K562 (cell line): Measurements from ENCODE around the gene GNAT2. TPM values are rescaled to one million over a fixed set of nuclear protein-coding genes. Genes with fewer than 3 reads are reported as not detected.

Source experiments
- C11orf30 ChIP-seq: fragments of 450-650 bp; IDR thresholded peaks from 2 replicates; pipeline ENCODE4 v1.6.1; 2016; ENCODE audit warnings: low read depth, mild to moderate bottlenecking
- CTBP1 ChIP-seq: fragments of 450-650 bp; IDR thresholded peaks from 2 replicates; pipeline ENCODE4 v1.6.1; 2016; ENCODE audit warnings: borderline replicate concordance
- EP400 ChIP-seq: fragments of 450-650 bp; IDR thresholded peaks from 2 replicates; pipeline ENCODE4 v1.6.1; 2017; ENCODE audit warnings: antibody characterized with exemption, mild to moderate bottlenecking, moderate library complexity
- ETV1 ChIP-seq: fragments of 450-650 bp; conservative IDR thresholded peaks from 2 replicates; pipeline ENCODE4 v1.6.1; 2016; ENCODE audit warnings: missing genetic modification characterization, control low read depth, low read depth, missing compliant biosample characterization
- FOXJ2 ChIP-seq: fragments of 200-800 bp; sonication (Bioruptor generic); IDR thresholded peaks from 2 replicates; pipeline ENCODE4 v1.6.1; 2016; ENCODE audit warnings: missing genetic modification characterization, missing compliant biosample characterization
- NCOA4 ChIP-seq: fragments of 450-650 bp; IDR thresholded peaks from 2 replicates; pipeline ENCODE4 v1.6.1; 2018; ENCODE audit warnings: mild to moderate bottlenecking; ENCODE audit not compliant: partially characterized antibody
- PTBP1 ChIP-seq: fragments of 200-400 bp; formaldehyde crosslinking; IDR thresholded peaks from 2 replicates; pipeline ENCODE4 v1.6.1; 2017; ENCODE audit warnings: low read depth, low read length
- TAF7 ChIP-seq: fragments of 450-650 bp; IDR thresholded peaks from 2 replicates; pipeline ENCODE4 v1.6.1; 2016; ENCODE audit warnings: missing genetic modification characterization, missing compliant biosample characterization
- TCF7L2 ChIP-seq: fragments of 150-350 bp; IDR thresholded peaks from 2 replicates; pipeline ENCODE4 v1.6.1; 2016; ENCODE audit warnings: low read depth, mild to moderate bottlenecking, low read length, moderate library complexity
- ZSCAN32 ChIP-seq: fragments of 450-650 bp; formaldehyde crosslinking; IDR thresholded peaks from 2 replicates; pipeline ENCODE4 v1.4.0; 2020; ENCODE audit warnings: mild to moderate bottlenecking, moderate library complexity
- polyA plus RNA-seq, 8 experiments: library from polyadenylated mRNA; depleted of rRNA in 4 of 8; stranded (reverse) in 5 of 8; unstranded in 3 of 8; fragments of >200 nt; fragmentation: Nextera tagmentation in 2 of 8; fragmentation: Illumina TruSeq in 1 of 8; extraction: Ambion mirVana in 2 of 8; extraction: Trizol in 1 of 8; gene quantifications; 2 replicates each; pipeline versions ENCODE4 v1.2.1 to v1.2.3, GENCODE V29; 2011 to 2014; ENCODE audit warnings: inconsistent platforms in 1 of 8, missing spikeins in 1 of 8
- total RNA-seq, 7 experiments: library from RNA; depleted of rRNA in 6 of 7; stranded (reverse); fragments of >200 nt in 6 of 7; fragmentation: Illumina TruSeq in 2 of 7; extraction: Trizol in 2 of 7; gene quantifications; 2 replicates each; pipeline versions ENCODE4 v1.2.1 to v1.2.3, GENCODE V29; 2011 to 2021; ENCODE audit warnings: low replicate concordance in 1 of 7
- TF ChIP-seq, protein P1 (sequence below), 2 experiments: fragments of 450-650 bp; IDR thresholded peaks; 2 replicates each; pipeline ENCODE4 v1.6.1; 2018; ENCODE audit warnings: mild to moderate bottlenecking in 2 of 2, low read depth in 1 of 2; ENCODE audit not compliant: partially characterized antibody in 2 of 2
- TF ChIP-seq, protein P2 (sequence below): sonication (generic); formaldehyde crosslinking; IDR thresholded peaks from 2 replicates; pipeline ENCODE4 v1.8.0; 2022; ENCODE audit warnings: missing genetic modification reagents, mild to moderate bottlenecking, borderline replicate concordance
- TF ChIP-seq, protein P3 (sequence below): IDR thresholded peaks from 3 replicates; pipeline ENCODE4 v1.6.1; 2011; ENCODE audit warnings: borderline replicate concordance, mild to moderate bottlenecking, moderate library complexity; ENCODE audit not compliant: insufficient read length; ENCODE audit errors: extremely low read depth
- TF ChIP-seq, protein P4 (sequence below), 2 experiments: fragments of 200-800 bp in 1 of 2; sonication (Bioruptor generic) in 1 of 2; sonication (generic) in 1 of 2; formaldehyde crosslinking in 1 of 2; IDR thresholded peaks in 1 of 2; conservative IDR thresholded peaks in 1 of 2; 2 replicates each; pipeline versions ENCODE4 v1.5.0 to v1.6.1; 2016 to 2020; ENCODE audit warnings: missing compliant biosample characterization in 1 of 2, missing genetic modification characterization in 1 of 2, missing genetic modification reagents in 1 of 2

GNAT2 gene
- total and polyA plus RNA-seq, 9 of the 15 experiments (the other 6 are each of a cell fraction or from before 2014, with no cell fraction given), result 0.06 to 0.52 (median 0.24) TPM; not detected in 1

DNA sequence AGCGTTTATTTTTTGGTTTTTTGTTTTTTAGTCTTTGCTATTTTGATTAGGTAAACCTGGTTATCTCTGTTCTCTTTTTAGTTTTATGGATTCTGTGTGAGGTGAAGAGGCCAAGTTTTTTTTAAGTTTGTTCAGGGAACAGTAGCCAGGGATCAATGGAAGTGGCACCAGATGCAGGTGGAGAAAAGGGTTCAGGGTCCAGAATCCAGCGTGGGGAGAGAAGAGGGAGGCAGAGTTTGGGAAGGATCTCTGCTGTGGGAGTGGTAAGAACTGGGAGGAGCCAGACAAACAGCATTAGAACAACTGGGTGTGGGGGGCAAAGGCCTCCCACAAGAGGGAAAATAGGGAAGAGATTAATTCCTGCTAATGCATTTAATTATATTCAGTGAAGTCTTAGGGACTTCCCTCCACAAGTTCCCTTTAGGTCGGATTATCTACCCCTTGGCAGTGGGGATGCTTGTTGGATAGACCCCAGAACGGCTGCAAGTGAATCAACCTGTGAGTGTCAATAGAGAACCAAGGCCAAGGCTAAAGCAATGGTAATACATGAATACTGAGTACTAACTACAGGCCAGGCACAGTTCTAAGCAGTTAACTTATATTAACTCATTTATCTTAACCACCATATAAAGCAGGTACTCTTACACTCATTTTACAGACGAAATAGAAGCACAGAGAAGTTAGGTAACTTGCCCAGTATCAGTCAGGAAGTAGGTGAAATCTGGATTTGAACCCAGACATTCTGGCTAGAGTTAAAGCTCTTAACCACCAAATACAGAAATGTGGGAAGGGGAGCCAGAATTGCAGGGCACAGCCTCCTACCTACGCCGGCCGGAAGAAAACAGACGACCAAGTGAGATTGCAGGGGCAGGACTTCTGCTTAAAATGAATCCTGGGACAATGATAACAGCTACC is 498 bp downstream of the GNAT2 start (continued):
- TF ChIP-seq TAF7 (tag), result no peak
- no peak for TF ChIP-seq CTBP1
- peak; percentile 59 for TF ChIP-seq ETV1 (tag)
- TF ChIP-seq, protein P1, sequence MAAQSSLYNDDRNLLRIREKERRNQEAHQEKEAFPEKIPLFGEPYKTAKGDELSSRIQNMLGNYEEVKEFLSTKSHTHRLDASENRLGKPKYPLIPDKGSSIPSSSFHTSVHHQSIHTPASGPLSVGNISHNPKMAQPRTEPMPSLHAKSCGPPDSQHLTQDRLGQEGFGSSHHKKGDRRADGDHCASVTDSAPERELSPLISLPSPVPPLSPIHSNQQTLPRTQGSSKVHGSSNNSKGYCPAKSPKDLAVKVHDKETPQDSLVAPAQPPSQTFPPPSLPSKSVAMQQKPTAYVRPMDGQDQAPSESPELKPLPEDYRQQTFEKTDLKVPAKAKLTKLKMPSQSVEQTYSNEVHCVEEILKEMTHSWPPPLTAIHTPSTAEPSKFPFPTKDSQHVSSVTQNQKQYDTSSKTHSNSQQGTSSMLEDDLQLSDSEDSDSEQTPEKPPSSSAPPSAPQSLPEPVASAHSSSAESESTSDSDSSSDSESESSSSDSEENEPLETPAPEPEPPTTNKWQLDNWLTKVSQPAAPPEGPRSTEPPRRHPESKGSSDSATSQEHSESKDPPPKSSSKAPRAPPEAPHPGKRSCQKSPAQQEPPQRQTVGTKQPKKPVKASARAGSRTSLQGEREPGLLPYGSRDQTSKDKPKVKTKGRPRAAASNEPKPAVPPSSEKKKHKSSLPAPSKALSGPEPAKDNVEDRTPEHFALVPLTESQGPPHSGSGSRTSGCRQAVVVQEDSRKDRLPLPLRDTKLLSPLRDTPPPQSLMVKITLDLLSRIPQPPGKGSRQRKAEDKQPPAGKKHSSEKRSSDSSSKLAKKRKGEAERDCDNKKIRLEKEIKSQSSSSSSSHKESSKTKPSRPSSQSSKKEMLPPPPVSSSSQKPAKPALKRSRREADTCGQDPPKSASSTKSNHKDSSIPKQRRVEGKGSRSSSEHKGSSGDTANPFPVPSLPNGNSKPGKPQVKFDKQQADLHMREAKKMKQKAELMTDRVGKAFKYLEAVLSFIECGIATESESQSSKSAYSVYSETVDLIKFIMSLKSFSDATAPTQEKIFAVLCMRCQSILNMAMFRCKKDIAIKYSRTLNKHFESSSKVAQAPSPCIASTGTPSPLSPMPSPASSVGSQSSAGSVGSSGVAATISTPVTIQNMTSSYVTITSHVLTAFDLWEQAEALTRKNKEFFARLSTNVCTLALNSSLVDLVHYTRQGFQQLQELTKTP (IDR thresholded peaks at IDR 0.05; ENCODE audit: low read depth in 1 of 2, partially characterized antibody in 2 of 2), result peak in 1 of 2 experiments; percentile 27
- no peak for TF ChIP-seq C11orf30
- TF ChIP-seq TCF7L2, result no peak
- TF ChIP-seq, protein P2, sequence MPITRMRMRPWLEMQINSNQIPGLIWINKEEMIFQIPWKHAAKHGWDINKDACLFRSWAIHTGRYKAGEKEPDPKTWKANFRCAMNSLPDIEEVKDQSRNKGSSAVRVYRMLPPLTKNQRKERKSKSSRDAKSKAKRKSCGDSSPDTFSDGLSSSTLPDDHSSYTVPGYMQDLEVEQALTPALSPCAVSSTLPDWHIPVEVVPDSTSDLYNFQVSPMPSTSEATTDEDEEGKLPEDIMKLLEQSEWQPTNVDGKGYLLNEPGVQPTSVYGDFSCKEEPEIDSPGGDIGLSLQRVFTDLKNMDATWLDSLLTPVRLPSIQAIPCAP, result 0 out of 2 replicates have a peak, but pooled peaks have one; percentile 23
- no peak for TF ChIP-seq EP400
- no peak for TF ChIP-seq NCOA4
- TF ChIP-seq ZSCAN32 (CRISPR knock-in tag), result no peak
- TF ChIP-seq, protein P3, sequence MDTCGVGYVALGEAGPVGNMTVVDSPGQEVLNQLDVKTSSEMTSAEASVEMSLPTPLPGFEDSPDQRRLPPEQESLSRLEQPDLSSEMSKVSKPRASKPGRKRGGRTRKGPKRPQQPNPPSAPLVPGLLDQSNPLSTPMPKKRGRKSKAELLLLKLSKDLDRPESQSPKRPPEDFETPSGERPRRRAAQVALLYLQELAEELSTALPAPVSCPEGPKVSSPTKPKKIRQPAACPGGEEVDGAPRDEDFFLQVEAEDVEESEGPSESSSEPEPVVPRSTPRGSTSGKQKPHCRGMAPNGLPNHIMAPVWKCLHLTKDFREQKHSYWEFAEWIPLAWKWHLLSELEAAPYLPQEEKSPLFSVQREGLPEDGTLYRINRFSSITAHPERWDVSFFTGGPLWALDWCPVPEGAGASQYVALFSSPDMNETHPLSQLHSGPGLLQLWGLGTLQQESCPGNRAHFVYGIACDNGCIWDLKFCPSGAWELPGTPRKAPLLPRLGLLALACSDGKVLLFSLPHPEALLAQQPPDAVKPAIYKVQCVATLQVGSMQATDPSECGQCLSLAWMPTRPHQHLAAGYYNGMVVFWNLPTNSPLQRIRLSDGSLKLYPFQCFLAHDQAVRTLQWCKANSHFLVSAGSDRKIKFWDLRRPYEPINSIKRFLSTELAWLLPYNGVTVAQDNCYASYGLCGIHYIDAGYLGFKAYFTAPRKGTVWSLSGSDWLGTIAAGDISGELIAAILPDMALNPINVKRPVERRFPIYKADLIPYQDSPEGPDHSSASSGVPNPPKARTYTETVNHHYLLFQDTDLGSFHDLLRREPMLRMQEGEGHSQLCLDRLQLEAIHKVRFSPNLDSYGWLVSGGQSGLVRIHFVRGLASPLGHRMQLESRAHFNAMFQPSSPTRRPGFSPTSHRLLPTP, result no peak
- TF ChIP-seq, protein P4, sequence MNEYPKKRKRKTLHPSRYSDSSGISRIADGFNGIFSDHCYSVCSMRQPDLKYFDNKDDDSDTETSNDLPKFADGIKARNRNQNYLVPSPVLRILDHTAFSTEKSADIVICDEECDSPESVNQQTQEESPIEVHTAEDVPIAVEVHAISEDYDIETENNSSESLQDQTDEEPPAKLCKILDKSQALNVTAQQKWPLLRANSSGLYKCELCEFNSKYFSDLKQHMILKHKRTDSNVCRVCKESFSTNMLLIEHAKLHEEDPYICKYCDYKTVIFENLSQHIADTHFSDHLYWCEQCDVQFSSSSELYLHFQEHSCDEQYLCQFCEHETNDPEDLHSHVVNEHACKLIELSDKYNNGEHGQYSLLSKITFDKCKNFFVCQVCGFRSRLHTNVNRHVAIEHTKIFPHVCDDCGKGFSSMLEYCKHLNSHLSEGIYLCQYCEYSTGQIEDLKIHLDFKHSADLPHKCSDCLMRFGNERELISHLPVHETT (CRISPR knock-in tag; conservative IDR thresholded peaks at IDR 0.05 in 1 of 2, IDR thresholded peaks at IDR 0.05 in 1 of 2), result peak in 1 of 2 experiments; percentile 9; a peak in 1 of 4 replicates
- no peak for TF ChIP-seq PTBP1
- TF ChIP-seq FOXJ2 (tag), result no peak
